ENCODE measurements around the gene AAMP. TPM values are rescaled to one million over a fixed set of nuclear protein-coding genes. Genes with fewer than 3 reads are reported as not detected.
"Not testable (repeated sequence)": the region's sequence is repeated elsewhere in the genome, so short reads cannot be mapped to it uniquely, and the experiment has no call there.

The AAMP gene
- total RNA-seq, 1 donor from 2014 or later: 39.6 TPM

GRCh38 chr2:218313356-218313755 lies 43.4 kb upstream of the AAMP start:
- H3K27me3 Mint-ChIP-seq (ENCODE audit: low read depth): no peaks in the 10 kb centered on the region
- TF ChIP-seq CTCF (IDR thresholded peaks at IDR 0.05): no peak
- H3K36me3 Mint-ChIP-seq (ENCODE audit: low read depth): no peaks in the 10 kb centered on the region
- H3K27ac Mint-ChIP-seq (ENCODE audit: unreplicated experiment): no peak overlapping the region
- H3K9me3 Mint-ChIP-seq (ENCODE audit: low read depth): no peaks in the 10 kb centered on the region
- no peak for DNase-seq (ENCODE audit: low spot score)
- peaks cover 6% of the 10 kb centered on the region for H3K4me1 Mint-ChIP-seq (ENCODE audit: low read depth)
- H3K4me3 Mint-ChIP-seq (ENCODE audit: unreplicated experiment): no peak overlapping the region

GRCh38 chr2:218312267-218312756 lies 42.4 kb upstream of the AAMP start:
- H3K4me1 Mint-ChIP-seq (ENCODE audit: low read depth): peaks cover 6% of the 10 kb centered on the region
- H3K27ac Mint-ChIP-seq (ENCODE audit: unreplicated experiment): no peak overlapping the region
- H3K9me3 Mint-ChIP-seq (ENCODE audit: low read depth): no peaks in the 10 kb centered on the region
- no peak for TF ChIP-seq CTCF (IDR thresholded peaks at IDR 0.05)
- no peak overlapping the region for H3K4me3 Mint-ChIP-seq (ENCODE audit: unreplicated experiment)
- peaks cover 3% of the 10 kb centered on the region for H3K27me3 Mint-ChIP-seq (ENCODE audit: low read depth)
- no peaks in the 10 kb centered on the region for H3K36me3 Mint-ChIP-seq (ENCODE audit: low read depth)
- DNase-seq (ENCODE audit: low spot score): no peak

- not testable (repeated sequence) for H3K4me3 Mint-ChIP-seq (ENCODE audit: unreplicated experiment); H3K36me3 Mint-ChIP-seq (ENCODE audit: low read depth); DNase-seq (ENCODE audit: low spot score); H3K27ac Mint-ChIP-seq (ENCODE audit: unreplicated experiment); H3K9me3 Mint-ChIP-seq (ENCODE audit: low read depth); H3K4me1 Mint-ChIP-seq (ENCODE audit: low read depth); H3K27me3 Mint-ChIP-seq (ENCODE audit: low read depth)
Observed at GRCh38 chr2:218311541-218312266, 41.8 kb upstream of the AAMP start.

GRCh38 chr2:218310853-218311540 lies 41.1 kb upstream of the AAMP start:
- H3K9me3 Mint-ChIP-seq (ENCODE audit: low read depth): no peaks in the 10 kb centered on the region
- H3K36me3 Mint-ChIP-seq (ENCODE audit: low read depth): no peaks in the 10 kb centered on the region
- peaks cover 3% of the 10 kb centered on the region for H3K27me3 Mint-ChIP-seq (ENCODE audit: low read depth)
- no peak overlapping the region for H3K27ac Mint-ChIP-seq (ENCODE audit: unreplicated experiment)
- TF ChIP-seq CTCF (IDR thresholded peaks at IDR 0.05): no peak
- H3K4me1 Mint-ChIP-seq (ENCODE audit: low read depth): peaks cover 1% of the 10 kb centered on the region
- no peak for DNase-seq (ENCODE audit: low spot score)
- no peak overlapping the region for H3K4me3 Mint-ChIP-seq (ENCODE audit: unreplicated experiment)

GRCh38 chr2:218307415-218308090 lies 37.6 kb upstream of the AAMP start:
- Mint-ChIP-seq H3K4me3 (ENCODE audit: unreplicated experiment) (no peak overlapping the region), H3K36me3 (ENCODE audit: low read depth) (no peaks in the 10 kb centered on the region), H3K9me3 (ENCODE audit: low read depth) (no peaks in the 10 kb centered on the region), H3K27me3 (ENCODE audit: low read depth) (peaks cover 3% of the 10 kb centered on the region), H3K27ac (ENCODE audit: unreplicated experiment) (no peak overlapping the region), H3K4me1 (ENCODE audit: low read depth) (peaks cover 7% of the 10 kb centered on the region)
- no peak for DNase-seq (ENCODE audit: low spot score)
- no peak for TF ChIP-seq CTCF (IDR thresholded peaks at IDR 0.05)
